Smooth muscle cell (in vitro differentiated cells): ENCODE results near the gene RAI1. TPM values are rescaled to one million over a fixed set of nuclear protein-coding genes. Genes with fewer than 3 reads are reported as not detected.

Experiments
- DNase-seq: peaks from one replicate; lab custom pipeline; 2025; ENCODE audit not compliant: unreplicated experiment; lab: John Stamatoyannopoulos, UW
- H2AFZ ChIP-seq: fragments of 200-600 bp; sonication (generic); 2 replicates; pipeline ENCODE4 v1.6.0; 2016; ENCODE audit warnings: antibody characterized with exemption, low read depth, mild to moderate bottlenecking
- H3F3A ChIP-seq: fragments of 200-600 bp; sonication (generic); 2 replicates; pipeline ENCODE4 v1.6.0; 2017; ENCODE audit warnings: antibody characterized with exemption, low read depth
- H3K27ac ChIP-seq: fragments of 200-600 bp; sonication (generic); 2 replicates; pipeline ENCODE4 v1.5.1; 2016; ENCODE audit warnings: low read depth, mild to moderate bottlenecking
- H3K27me3 ChIP-seq: fragments of 200-600 bp; sonication (generic); 2 replicates; pipeline ENCODE4 v1.6.1; 2016; ENCODE audit warnings: low read depth, mild to moderate bottlenecking
- H3K36me3 ChIP-seq: fragments of 200-600 bp; sonication (generic); 2 replicates; pipeline ENCODE4 v1.5.1; 2016; ENCODE audit warnings: low read depth
- H3K4me1 ChIP-seq: fragments of 200-600 bp; sonication (generic); 2 replicates; pipeline ENCODE4 v1.5.1; 2016; ENCODE audit warnings: low read depth
- H3K4me2 ChIP-seq: fragments of 200-600 bp; sonication (generic); 2 replicates; pipeline ENCODE4 v1.6.0; 2016; ENCODE audit warnings: mild to moderate bottlenecking
- H3K4me3 ChIP-seq: fragments of 200-600 bp; sonication (generic); 2 replicates; pipeline ENCODE4 v1.5.1; 2016; ENCODE audit warnings: mild to moderate bottlenecking
- H3K79me2 ChIP-seq: fragments of 200-600 bp; sonication (generic); 2 replicates; pipeline ENCODE4 v1.6.0; 2016; ENCODE audit warnings: low read depth, mild to moderate bottlenecking
- H3K9ac ChIP-seq: fragments of 200-600 bp; sonication (generic); 2 replicates; pipeline ENCODE4 v1.6.0; 2016; ENCODE audit warnings: low read depth
- H3K9me3 ChIP-seq: fragments of 200-600 bp; sonication (generic); replicated peaks from 2 replicates; pipeline ENCODE4 v1.5.1; 2016; ENCODE audit warnings: low read depth
- H4K20me1 ChIP-seq: fragments of 200-600 bp; sonication (generic); 2 replicates; pipeline ENCODE4 v1.6.0; 2016; ENCODE audit warnings: low read depth
- CTCF ChIP-seq: fragments of 200-600 bp; sonication (generic); IDR thresholded peaks from 2 replicates; pipeline ENCODE4 v1.5.1; 2017; ENCODE audit warnings: borderline replicate concordance, mild to moderate bottlenecking, antibody characterized with exemption; ENCODE audit not compliant: insufficient read depth, poor library complexity, severe bottlenecking
- WGBS: methylation state at CpG from one replicate; pipeline ENCODE4 v1.1.7; 2016; ENCODE audit warnings: low lambda C conversion rate; 5-methylcytosine and 5-hydroxymethylcytosine counted together
- polyA plus RNA-seq: library from polyadenylated mRNA; unstranded; fragments of >200 nt; fragmentation: Nextera tagmentation; extraction: Ambion mirVana; gene quantifications from 2 replicates; pipeline ENCODE4 v1.2.1, GENCODE V29; 2016
- total RNA-seq: library from RNA; depleted of rRNA; stranded (reverse); fragments of >200 nt; gene quantifications from 2 replicates; pipeline ENCODE4 v1.2.3, GENCODE V29; 2014

RAI1 gene
- total and polyA plus RNA-seq, 2 experiments from 2014 or later: 11.1 to 17.6 TPM

GRCh38 chr17:17696882-17697633, 15.8 kb downstream of the RAI1 start:
- no peak overlapping the region for H2AFZ ChIP-seq
- H4K20me1 ChIP-seq: peaks cover 94% of the 10 kb centered on the region
- peaks cover 89% of the 10 kb centered on the region for H3K79me2 ChIP-seq
- H3K27me3 ChIP-seq: no peaks in the 10 kb centered on the region
- H3K4me3 ChIP-seq: no peak overlapping the region
- H3K27ac ChIP-seq: peak overlapping the region; percentile 45
- WGBS: 80% methylated on average over 13 of the region's 13 CpGs
- no peak overlapping the region for H3K9ac ChIP-seq
- DNase-seq: no peak
- TF ChIP-seq CTCF: no peak
- no peak overlapping the region for H3K4me2 ChIP-seq
- peaks cover 60% of the 10 kb centered on the region for H3K4me1 ChIP-seq
- H3K36me3 ChIP-seq: no peaks in the 10 kb centered on the region
- H3F3A ChIP-seq: peaks cover 25% of the 10 kb centered on the region
- H3K9me3 ChIP-seq: no peaks in the 10 kb centered on the region

GRCh38 chr17:17698371-17698770, 17.1 kb downstream of the RAI1 start:
- H3K4me2 ChIP-seq: peak overlapping the region; percentile 50
- H3F3A ChIP-seq: peaks cover 18% of the 10 kb centered on the region
- DNase-seq: no peak
- no peaks in the 10 kb centered on the region for H3K36me3 ChIP-seq
- H2AFZ ChIP-seq: no peak overlapping the region
- WGBS: 54% methylated on average over 5 of the region's 5 CpGs
- peaks cover 89% of the 10 kb centered on the region for H3K79me2 ChIP-seq
- H3K9ac ChIP-seq: no peak overlapping the region
- peak overlapping the region; percentile 41 for H3K27ac ChIP-seq
- no peak for TF ChIP-seq CTCF
- no peaks in the 10 kb centered on the region for H3K9me3 ChIP-seq
- H3K27me3 ChIP-seq: no peaks in the 10 kb centered on the region
- peaks cover 94% of the 10 kb centered on the region for H4K20me1 ChIP-seq
- H3K4me3 ChIP-seq: no peak overlapping the region
- peaks cover 47% of the 10 kb centered on the region for H3K4me1 ChIP-seq

GRCh38 chr17:17698869-17699351, 17.7 kb downstream of the RAI1 start:
- H3K4me1 ChIP-seq: peaks cover 42% of the 10 kb centered on the region

More at GRCh38 chr17:17698869-17699351, 17.7 kb downstream of the RAI1 start:
- H3K36me3 ChIP-seq: no peaks in the 10 kb centered on the region
- no peaks in the 10 kb centered on the region for H3K9me3 ChIP-seq
- H3K4me2 ChIP-seq: peak overlapping the region; percentile 50
- no peak overlapping the region for H3K9ac ChIP-seq
- WGBS: 42% methylated on average over 8 of the region's 8 CpGs
- H3K27ac ChIP-seq: peak overlapping the region; percentile 41
- H4K20me1 ChIP-seq: peaks cover 94% of the 10 kb centered on the region
- peaks cover 92% of the 10 kb centered on the region for H3K79me2 ChIP-seq
- no peaks in the 10 kb centered on the region for H3K27me3 ChIP-seq
- peaks cover 17% of the 10 kb centered on the region for H3F3A ChIP-seq
- H3K4me3 ChIP-seq: no peak overlapping the region
- DNase-seq: no peak
- TF ChIP-seq CTCF: no peak
- no peak overlapping the region for H2AFZ ChIP-seq
